Lung microvascular endothelial cell (primary cell): ENCODE measurements around the gene PCDHGA1. TPM values are rescaled to one million over a fixed set of nuclear protein-coding genes. Genes with fewer than 3 reads are reported as not detected.
A peak's percentile ranks its signal among the peaks of the same experiment; 100 is the strongest.

Experiments used
- DNase-seq, 2 donors: peaks; one replicate each; pipeline versions ENCODE4 v3.0.0 to v3.0.0-alpha.2; 2010; ENCODE audit warnings: low read depth in 2 of 2
- total RNA-seq: library from RNA; depleted of rRNA; stranded (reverse); fragments of >200 nt; gene quantifications from 2 replicates; pipeline ENCODE4 v1.2.1, GENCODE V29; 2014

PCDHGA1 gene
- total RNA-seq, 1 donor from 2014 or later, result 0.40 TPM

DNA sequence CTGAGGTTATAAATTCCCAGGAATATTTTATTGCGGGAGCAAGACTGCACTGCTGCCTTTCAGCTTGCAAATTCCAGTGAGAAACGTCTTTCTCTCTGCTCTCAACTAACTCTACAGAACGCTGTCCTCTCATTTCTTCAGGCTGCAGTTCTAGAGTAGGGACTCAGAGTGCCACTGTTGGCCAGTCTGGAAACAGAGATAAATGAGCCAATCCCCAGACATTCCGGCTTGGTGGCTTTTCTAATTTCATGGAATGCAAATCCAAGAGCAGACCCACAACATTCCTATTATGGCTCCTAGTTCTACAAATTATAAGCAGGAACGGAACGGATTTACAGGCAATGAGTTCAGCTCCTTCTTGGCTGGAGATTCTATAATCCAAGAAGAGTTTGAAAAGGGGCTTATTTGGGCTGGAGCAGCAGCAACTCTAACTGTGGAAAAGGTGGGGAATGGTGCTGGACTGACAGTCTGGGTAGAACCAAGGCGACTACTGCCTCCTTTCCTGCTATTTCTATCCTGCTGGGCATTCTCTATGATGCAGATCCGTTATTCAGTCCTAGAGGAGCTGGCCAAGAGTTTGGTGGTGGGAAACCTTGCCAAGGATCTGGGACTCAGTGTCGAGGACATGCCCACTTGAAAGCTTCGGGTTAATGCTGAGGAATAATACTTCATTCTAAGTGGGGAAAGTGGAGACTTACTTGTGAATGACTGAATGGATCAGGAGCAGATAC lies 109.3 kb downstream of the PCDHGA1 start:
- no peak for DNase-seq

DNA sequence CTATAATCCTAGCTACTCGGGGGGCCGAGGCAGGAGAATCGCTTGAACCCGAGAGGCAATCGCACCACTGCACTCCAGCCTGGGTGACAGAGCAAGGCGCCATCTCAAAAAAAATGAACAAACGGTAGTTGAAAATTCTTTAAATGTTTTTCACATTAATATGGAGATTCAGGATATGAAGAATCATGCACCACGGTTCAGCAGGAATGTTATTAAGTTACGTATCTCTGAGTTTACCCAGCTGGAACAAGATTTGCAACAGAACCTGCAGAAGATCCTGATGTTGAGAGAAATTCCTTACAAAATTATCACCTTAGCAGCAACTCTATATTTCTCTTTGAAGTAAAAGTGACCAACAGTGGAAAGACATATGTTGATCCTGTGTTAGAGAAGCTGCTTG lies 110.0 kb downstream of the PCDHGA1 start:
- no peak for DNase-seq

DNA sequence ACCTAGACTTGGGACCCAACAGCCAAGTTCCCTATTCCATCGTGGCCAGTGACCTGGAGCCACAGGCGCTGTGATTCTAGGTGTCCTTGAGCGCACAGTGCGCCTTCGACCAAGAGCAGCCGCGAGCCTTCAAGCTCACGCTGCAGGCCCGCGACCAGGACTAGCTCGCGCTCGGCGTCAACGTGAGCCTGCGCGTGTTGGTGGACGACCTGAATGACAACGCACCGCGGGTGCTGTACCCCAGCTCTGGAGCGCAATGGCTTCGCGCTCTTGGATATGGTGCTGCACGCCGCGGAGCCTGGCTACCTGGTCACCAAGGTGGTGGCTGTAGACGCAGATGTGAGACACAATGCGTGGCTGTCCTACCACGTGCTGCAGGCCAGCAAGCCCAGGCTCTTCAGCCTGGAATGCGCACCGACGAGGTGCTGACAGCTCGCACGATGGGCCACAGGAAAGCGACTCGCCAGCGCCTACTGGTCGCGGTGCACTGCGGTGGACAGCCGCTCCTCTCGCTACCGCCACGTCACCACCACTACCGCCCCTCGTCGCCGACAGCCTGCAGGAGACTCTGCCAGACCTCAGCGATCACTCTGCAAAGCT lies 111.4 kb downstream of the PCDHGA1 start:
- DNase-seq, result no peak

DNA sequence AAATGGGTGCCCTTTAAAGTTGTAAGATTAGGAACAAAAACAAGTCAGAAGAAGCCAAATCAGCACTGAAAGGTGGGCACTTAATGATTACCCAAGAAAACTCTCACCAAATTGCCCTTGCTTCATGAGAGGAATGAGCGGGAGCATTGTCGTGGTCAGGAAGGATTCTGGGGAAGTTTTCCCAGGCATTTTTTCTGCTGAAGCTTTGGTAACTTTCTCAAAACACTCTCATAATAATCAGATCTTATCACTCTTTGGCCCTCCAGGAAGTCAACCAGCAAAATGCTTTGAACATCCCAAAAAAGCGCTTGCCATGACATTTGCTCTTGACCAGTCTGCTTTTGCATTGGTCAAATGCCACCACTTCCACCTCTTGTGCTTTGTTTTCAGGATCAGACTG lies 135.0 kb downstream of the PCDHGA1 start:
- no peak for DNase-seq

DNA sequence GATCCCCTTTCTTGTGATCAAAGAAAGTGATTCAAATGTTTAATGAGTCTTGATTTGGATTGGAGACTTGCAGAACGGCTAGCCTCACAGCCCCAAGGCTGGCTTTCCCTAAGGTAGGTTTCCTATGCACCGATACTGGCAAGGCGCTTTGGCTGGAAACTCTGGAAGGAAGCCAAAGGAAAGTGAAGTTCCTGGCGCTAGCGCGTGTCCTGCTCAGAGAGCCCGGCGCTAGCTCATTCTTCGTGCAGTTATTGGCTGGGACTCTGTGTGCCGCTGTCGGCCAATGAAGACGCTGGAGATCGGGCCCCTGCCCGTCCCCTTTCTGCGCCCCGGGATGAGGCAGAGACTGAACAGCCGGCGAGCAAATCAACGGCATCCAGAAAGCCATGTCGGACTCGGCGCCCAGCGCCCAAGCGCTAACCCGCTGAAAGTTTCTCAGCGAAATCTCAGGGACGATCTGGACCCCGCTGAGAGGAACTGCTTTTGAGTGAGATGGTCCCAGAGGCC lies 145.4 kb downstream of the PCDHGA1 start, which contains the start of gene PCDHGC3:
Gene PCDHGC3, plus strand, starts transcription at position 342 of the 507 bp plus-strand sequence. Its CDS starts 151 bp downstream, at position 493.
- peak; percentile 94 to 96 for DNase-seq

DNA sequence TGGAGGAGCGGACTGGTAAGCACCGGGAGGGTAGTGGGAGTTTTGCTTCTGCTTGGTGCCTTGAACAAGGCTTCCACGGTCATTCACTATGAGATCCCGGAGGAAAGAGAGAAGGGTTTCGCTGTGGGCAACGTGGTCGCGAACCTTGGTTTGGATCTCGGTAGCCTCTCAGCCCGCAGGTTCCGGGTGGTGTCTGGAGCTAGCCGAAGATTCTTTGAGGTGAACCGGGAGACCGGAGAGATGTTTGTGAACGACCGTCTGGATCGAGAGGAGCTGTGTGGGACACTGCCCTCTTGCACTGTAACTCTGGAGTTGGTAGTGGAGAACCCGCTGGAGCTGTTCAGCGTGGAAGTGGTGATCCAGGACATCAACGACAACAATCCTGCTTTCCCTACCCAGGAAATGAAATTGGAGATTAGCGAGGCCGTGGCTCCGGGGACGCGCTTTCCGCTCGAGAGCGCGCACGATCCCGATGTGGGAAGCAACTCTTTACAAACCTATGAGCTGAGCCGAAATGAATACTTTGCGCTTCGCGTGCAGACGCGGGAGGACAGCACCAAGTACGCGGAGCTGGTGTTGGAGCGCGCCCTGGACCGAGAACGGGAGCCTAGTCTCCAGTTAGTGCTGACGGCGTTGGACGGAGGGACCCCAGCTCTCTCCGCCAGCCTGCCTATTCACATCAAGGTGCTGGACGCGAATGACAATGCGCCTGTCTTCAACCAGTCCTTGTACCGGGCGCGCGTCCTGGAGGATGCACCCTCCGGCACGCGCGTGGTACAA lies 146.0 kb downstream of the PCDHGA1 start:
- DNase-seq, result peak; percentile 74 to 81

DNA sequence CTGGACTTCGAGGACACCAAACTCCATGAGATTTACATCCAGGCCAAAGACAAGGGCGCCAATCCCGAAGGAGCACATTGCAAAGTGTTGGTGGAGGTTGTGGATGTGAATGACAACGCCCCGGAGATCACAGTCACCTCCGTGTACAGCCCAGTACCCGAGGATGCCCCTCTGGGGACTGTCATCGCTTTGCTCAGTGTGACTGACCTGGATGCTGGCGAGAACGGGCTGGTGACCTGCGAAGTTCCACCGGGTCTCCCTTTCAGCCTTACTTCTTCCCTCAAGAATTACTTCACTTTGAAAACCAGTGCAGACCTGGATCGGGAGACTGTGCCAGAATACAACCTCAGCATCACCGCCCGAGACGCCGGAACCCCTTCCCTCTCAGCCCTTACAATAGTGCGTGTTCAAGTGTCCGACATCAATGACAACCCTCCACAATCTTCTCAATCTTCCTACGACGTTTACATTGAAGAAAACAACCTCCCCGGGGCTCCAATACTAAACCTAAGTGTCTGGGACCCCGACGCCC lies 146.8 kb downstream of the PCDHGA1 start:
- no peak for DNase-seq

DNA sequence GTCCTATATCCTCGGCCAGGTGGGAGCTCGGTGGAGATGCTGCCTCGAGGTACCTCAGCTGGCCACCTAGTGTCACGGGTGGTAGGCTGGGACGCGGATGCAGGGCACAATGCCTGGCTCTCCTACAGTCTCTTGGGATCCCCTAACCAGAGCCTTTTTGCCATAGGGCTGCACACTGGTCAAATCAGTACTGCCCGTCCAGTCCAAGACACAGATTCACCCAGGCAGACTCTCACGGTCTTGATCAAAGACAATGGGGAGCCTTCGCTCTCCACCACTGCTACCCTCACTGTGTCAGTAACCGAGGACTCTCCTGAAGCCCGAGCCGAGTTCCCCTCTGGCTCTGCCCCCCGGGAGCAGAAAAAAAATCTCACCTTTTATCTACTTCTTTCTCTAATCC lies 147.5 kb downstream of the PCDHGA1 start:
- no peak for DNase-seq

DNA sequence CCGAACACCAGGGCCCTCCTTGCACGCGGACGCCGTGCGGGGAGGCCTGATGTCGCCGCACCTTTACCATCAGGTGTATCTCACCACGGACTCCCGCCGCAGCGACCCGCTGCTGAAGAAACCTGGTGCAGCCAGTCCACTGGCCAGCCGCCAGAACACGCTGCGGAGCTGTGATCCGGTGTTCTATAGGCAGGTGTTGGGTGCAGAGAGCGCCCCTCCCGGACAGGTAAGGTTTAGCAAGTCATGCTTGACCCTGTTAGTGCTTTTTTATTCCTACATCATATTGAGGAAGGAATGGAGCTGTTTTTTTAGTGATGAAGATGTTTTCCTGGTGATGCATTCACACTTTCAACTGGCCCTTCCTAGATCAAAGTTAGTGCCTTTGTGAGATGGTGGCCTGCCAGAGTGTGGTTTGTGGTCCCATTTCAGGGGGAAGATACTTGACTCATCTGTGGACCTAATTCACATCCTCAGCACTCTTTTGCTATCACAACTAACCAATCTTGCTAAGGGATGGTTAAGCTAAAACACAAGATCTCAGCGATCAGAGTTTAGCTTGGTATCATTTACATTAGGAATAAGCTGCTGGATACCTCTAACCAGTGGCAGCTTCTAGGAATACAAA lies 148.1 kb downstream of the PCDHGA1 start:
- no peak for DNase-seq

DNA sequence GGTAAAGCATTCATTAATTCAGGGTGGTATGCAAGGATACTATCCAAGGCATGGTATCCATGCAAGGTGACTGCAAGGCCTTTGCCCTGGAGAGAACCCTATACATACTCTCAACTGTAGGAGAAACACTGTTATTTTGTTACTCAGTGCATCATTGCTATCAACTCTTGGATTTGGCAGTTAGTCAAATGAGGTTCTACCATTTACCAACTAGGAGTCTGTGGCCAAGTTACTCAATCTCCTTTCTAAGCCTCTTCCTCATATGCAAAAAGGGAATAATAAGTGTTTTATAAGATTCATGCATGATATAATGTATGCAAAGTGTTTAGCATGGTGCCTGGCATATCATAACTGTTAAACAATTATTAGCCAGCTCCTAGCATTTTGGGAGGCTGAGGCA lies 149.5 kb downstream of the PCDHGA1 start:
- no peak for DNase-seq

DNA sequence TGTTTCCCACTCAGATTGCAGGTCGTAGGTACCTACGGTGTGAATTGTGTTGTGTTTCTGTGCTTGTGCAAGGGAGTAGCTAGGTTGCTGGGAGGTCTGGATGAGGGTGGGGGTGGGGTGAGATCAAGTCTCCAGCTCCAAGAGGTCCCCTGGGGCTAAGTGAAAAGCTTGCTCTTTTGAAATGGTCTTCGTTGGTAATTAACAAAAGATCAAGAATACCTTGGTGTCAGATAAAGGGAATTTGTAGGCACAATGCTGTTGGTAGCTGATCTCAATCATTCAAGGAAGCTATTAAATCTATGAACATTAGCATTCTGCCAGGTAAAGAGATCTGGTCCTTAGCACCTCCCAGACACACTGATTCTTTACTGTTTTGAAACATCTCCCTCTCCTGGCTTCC lies 153.6 kb downstream of the PCDHGA1 start:
- no peak for DNase-seq

DNA sequence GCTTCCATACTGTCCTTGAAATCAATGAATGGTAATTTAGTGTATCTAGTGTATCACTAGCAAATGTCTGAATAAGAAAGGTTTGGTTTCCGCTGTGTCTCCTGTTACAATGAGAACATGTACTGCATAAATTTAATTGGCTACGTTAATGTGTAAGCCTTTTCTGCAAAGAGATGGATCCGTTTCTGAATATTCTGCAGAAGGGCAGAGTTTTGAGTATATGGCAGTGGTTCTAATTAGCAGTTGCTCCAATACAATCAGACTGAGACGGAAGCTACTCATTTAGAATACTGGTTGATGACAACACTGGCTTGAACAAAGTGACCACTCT lies 154.0 kb downstream of the PCDHGA1 start:
- no peak for DNase-seq

DNA sequence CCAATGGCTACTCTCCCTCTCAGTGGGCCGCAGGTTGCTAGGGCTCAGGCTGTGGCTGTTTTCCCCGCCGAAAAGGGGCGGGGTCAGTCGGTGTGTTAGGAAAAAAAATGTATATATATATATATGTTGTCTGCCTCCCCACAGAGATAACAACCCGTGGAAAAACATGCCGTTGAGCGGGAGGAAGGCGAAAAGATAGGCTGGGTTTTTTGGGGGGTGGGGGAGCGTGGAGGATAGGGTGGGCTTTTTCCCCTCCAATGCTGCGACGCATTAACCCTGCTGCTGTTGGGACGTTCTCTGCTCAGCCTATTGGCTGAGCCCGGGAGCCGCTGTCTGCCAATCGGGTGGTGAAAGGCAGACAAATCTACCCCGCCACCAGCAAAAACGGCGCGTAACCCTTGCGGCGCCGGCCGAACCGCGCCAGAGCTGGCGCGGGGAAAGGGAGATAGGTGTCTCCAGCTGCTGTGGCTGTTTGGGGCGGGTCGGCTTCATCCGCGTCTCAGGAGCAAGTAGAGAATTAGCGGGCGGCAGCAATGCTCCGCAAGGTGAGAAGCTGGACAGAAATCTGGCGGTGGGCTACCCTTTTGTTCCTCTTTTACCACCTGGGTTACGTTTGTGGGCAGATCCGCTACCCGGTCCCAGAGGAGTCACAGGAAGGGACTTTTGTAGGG lies 154.5 kb downstream of the PCDHGA1 start, which contains the start of gene PCDHGC4:
Gene PCDHGC4, plus strand, starts transcription at position 390 of the 671 bp plus-strand sequence. Its CDS starts 144 bp downstream, at position 534.
- peak; percentile 39 to 67 for DNase-seq

DNA sequence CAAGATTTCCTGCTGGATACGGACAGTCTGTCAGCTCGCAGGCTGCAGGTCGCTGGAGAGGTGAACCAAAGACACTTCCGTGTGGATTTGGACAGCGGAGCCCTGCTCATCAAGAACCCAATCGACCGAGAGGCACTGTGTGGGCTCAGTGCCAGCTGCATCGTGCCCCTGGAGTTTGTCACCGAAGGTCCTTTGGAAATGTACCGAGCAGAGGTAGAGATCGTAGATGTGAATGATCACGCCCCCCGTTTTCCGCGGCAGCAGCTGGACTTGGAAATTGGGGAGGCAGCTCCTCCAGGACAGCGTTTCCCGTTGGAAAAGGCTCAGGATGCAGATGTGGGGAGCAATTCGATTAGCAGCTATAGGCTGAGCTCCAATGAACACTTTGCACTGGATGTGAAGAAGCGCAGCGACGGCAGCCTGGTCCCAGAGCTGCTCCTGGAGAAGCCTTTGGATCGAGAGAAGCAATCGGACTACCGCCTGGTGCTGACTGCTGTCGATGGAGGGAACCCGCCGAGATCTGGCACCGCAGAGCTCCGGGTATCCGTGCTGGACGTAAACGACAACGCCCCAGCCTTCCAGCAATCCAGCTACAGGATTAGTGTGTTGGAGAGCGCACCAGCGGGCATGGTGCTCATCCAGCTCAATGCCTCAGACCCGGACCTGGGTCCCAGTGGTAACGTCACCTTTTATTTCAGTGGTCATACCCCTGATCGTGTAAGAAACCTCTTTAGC lies 155.2 kb downstream of the PCDHGA1 start:
- no peak for DNase-seq

DNA sequence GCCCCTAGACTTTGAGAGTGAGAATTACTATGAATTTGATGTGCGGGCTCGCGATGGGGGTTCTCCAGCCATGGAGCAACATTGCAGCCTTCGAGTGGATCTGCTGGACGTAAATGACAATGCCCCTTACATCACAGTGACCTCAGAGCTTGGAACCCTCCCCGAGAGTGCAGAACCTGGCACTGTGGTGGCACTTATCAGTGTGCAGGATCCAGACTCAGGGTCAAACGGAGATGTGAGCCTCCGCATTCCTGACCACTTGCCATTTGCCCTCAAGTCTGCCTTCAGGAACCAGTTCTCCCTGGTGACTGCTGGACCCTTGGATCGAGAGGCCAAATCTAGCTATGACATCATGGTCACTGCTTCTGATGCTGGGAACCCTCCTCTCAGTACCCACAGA lies 155.8 kb downstream of the PCDHGA1 start:
- DNase-seq, result no peak

DNA sequence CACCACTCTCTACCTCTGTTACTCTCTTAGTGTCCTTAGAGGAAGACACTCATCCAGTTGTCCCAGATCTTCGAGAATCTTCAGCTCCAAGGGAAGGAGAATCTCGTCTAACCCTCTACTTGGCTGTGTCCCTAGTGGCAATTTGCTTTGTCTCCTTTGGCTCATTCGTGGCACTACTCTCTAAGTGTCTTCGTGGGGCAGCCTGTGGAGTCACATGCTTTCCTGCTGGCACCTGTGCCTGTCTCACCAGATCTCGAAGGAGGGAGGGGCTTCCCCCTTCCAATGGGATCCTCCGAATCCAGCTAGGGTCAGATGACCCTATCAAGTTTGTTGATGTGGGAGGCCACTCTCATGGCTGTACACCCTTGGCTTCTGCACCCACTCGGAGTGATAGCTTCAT lies 156.8 kb downstream of the PCDHGA1 start:
- no peak for DNase-seq

DNA sequence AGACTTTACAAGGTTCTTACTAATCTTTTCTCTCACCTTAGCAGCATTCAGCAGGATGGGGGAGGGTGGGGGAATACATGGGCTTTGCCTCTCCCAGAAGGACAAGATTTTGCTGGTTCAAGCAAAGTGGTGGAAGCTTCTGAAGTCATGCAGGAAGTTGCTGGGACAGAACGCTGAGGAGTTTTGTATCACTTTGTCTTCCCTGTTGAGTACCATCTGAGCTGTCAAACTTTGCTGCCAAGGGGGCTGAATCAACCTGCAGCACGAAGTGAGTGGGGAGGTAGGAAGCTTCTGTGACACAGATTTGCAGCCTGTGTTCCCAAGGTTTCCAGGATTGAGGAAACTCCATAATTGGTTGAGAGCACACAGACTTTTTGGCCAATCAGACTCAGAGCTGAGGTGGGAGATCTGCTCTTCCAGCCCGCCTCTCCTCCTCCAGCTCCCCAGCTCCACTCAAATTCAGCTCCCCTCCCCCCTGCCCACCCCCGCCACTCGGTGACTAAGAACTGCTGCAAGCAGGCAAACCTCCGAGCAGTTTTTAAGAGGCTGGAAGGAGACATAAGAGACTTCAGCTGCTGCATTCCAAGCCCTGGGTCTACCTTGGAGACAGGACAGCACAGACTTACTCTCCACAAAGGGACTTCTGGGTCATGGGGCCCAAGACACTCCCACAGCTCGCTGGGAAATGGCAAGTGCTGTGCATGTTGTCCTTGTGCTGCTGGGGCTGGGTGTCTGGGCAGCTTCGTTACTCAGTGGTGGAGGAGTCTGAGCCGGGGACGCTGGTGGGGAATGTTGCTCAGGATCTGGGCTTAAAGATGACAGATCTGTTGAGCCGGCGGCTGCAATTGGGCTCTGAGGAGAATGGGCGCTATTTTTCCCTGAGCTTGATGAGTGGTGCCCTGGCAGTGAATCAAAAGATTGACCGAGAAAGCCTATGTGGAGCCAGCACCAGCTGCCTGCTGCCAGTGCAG lies 158.6 kb downstream of the PCDHGA1 start, which contains the start of gene PCDHGC5:
Gene PCDHGC5, plus strand, starts transcription at position 491 of the 971 bp plus-strand sequence. Its CDS starts 160 bp downstream, at position 651.
- DNase-seq, result no peak

DNA sequence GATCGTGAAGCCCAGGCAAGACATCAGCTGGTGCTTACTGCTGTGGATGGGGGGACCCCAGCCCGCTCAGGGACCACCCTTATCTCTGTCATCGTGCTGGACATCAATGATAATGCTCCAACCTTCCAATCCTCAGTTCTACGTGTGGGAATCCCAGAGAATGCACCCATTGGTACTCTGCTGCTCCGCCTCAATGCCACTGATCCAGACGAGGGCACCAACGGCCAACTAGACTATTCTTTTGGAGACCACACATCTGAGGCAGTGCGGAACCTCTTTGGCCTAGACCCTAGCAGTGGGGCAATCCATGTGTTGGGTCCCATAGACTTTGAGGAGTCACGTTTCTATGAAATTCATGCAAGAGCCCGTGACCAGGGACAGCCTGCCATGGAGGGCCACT lies 159.5 kb downstream of the PCDHGA1 start:
- no peak for DNase-seq

DNA sequence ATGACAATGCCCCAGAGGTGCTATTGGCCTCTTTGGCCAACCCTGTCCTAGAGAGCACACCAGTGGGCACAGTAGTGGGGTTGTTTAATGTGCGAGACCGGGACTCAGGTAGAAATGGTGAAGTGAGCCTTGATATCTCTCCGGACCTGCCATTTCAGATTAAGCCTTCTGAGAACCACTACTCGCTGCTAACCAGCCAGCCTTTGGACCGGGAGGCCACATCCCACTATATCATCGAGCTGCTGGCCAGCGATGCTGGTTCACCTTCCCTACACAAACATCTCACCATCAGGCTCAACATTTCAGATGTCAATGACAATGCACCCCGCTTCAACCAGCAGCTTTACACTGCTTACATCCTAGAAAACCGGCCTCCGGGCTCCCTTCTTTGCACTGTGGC lies 160.0 kb downstream of the PCDHGA1 start:
- no peak for DNase-seq
